Left cardiac atrium (tissue), 4 donors: ENCODE data around the gene NOTO. TPM values are rescaled to one million over a fixed set of nuclear protein-coding genes. Genes with fewer than 3 reads are reported as not detected.
"Not testable (repeated sequence)": the region's sequence is repeated elsewhere in the genome, so short reads cannot be mapped to it uniquely, and the experiment has no call there.

Source experiments
- ATAC-seq, 2 donors: fragments of 200-7000 bp; cut with Tn5 transposase; one replicate each; pipeline ENCODE4 v1.9.1; 2020; ENCODE audit warnings: mild to moderate bottlenecking in 2 of 2, moderate library complexity in 2 of 2
- DNase-seq: peaks from one replicate; pipeline ENCODE4 v3.0.0-alpha.2; 2020
- intact Hi-C, 2 donors: fragments of 100-400 bp; cut with DNase I; formaldehyde crosslinking; loops; one replicate each; pipeline versions ENCODE4 v1.14.1 to v1.15.1; 2022 to 2023
- long read RNA-seq: library from polyadenylated mRNA; unstranded; transcript quantifications from one replicate; pipeline ENCODE4 v2.0.0, GENCODE V29; 2021
- total RNA-seq, 2 donors: library from RNA; stranded (reverse); fragmentation: NEBNext Ultra II Directional; extraction: Animal tissue kit (Norgen Biotek cat#: 25700); gene quantifications; one replicate each; pipeline ENCODE4 v1.2.1, GENCODE V29; 2021
- donor health status: DM: no; HTN: yes; CAD: no.
- donor health status: DM: no; HTN: yes; CAD: no; lungs with severe emphysema.
- donor health status: DM: yes; HTN: yes; CAD: no.
- donor health status: Dilated cardiomyopathy.

Gene NOTO, protein sequence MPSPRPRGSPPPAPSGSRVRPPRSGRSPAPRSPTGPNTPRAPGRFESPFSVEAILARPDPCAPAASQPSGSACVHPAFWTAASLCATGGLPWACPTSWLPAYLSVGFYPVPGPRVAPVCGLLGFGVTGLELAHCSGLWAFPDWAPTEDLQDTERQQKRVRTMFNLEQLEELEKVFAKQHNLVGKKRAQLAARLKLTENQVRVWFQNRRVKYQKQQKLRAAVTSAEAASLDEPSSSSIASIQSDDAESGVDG
- not detected for total RNA-seq
- long read RNA-seq, result 0 reads

DNA sequence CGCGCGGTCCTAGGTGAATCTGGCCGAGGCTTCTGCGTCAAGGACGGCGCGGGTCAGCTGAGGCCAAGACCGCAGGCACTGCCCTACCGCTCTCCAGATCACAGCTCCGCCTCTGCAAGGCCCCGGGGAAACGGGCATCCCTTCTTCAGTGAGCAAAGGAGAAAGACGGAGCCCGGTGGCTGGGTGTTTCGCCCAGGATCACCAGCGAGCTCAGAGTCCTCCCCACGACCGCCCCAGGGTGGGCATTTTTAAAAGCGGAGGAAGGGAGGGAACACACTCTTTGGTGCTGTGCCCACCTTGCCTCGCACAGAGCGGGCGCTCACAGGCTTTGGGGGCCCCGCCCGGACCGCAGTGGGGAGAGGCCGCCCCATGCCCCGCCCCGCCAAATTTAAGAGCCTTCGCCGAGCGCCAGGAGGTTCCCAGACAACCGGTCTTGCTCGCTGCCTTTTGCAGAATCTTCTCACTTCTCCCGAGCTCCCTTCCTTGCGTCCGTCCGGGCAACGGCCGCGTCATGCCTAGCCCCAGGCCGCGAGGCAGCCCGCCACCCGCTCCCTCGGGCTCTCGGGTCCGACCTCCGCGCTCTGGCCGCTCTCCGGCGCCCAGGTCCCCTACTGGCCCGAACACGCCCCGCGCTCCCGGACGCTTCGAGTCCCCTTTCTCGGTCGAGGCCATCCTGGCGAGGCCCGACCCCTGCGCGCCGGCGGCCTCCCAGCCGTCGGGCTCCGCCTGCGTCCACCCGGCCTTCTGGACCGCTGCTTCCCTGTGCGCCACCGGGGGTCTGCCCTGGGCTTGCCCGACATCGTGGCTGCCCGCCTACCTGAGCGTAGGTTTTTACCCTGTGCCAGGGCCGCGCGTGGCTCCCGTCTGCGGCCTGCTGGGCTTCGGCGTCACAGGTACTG lies at the start of gene NOTO:
NOTO (plus strand) TSS at position 419 of the 899 bp plus-strand sequence; CDS start at position 512, 93 bp downstream.
- intact Hi-C loops, result no loop called here
- no peak for DNase-seq
- ATAC-seq, result peak in 1 of 2 donors; percentile 81

DNA sequence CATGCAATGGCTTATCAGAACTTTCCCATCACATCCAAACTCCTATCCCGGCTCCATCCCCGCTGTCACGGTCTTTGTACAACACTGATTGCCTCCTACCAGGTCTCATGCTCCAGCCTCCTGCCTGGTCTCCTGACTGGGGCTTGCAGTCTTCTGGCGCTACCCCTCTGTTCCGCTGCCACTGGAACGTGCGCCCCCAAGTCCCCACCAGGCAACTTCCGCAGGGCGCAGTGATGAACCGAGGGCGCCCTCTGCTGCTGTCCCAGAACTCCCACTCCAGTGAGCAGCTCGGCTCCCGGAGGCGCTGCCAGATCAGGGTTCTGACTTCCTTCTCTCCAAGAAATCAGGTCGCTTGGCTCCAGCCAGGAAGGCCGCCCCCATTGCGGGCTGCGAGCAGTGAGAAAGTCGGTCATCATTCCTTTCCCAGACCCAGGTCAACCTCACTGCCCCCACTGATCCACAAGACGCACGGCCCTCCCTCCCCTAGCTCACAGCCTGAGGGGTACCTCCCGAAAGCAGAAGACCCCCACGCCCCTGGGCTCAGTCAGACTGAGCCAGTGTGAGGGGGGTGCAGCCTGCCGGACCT lies 45.7 kb upstream of the NOTO start:
- intact Hi-C loops, result loop anchor here (2.0 to 5.0 kb wide), 3 partner anchors 69 to 264 kb away; no protein-coding TSS in a partner anchor
- peak; percentile 79 for DNase-seq
- peak; percentile 85 to 93 for ATAC-seq

DNA sequence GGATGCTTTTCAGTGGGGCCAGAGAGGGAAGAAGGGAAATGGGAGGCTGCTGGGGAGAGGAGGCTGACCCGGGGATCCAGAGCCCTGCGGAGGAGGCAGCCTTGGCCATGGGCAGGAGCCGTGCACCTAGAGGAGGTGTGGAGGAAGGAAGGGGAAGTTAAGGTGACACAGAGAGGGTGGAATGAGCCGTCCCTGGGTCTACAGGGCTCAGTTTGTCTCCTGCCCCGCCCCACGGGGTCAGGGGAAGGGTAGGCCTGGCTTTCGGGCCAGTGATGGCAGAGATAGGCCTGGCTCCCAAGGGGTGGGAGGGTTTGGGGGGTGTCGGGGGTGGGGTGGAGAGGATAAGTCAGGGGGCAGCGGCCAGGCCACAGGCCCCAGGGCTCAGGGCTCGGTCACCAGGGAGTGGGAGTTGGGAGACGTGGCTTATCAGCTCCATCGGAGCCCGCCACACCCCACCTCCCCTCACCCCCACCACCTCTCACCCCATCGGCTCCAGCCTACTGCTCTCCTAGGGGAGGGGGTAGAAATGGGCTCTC lies 39.5 kb upstream of the NOTO start:
- DNase-seq (no peak), ATAC-seq (peak; percentile 5 to 11)
- intact Hi-C loops, result loop anchor here in 1 of 2 donors (2.0 kb wide), 2 partner anchors 170 to 270 kb away; no protein-coding TSS in a partner anchor

DNA sequence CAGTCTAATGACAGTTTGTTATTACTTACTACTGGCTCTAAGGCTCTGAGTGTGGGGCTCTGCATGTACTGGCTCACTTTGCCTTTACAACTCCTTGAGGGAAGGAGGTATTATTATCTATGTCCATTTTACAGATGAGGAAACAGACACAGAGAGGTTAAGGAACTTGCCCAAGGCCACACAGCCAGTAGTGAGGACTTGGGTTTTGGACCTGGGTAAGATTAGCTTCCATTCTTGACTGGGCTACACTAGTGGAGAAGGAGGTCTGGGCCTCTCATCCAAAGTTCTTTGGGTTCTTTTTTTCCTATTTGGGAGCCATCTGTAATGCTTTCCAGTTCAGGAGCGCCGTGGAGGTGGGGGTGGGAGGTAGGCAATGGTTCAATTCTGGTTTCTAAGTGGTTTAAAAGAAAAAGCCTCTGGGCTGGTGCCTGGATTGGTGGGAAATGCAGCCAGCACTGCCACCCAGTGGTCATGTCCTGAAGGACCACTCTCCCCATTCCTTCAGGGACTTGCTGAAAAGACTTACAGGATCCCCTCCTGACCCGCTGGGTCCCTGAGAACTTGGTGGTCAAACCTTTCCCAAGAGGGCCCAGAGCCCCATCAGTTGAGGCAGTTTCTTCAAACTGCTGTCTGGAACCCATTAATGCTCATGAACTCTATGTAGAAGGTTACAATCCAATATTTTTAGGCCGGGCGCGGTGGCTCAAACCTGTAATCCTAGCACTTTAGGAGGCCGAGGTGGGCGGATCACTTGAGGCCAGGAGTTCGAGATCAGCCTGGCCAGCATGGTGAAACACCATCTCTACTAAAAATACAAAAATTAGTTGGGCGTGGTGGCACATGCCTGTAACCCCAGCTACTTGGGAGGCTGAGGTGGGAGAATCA lies 38.6 kb upstream of the NOTO start:
- DNase-seq, result peak; percentile 64
- peak; percentile 86 for ATAC-seq
- intact Hi-C loops, result loop anchor here in 1 of 2 donors (2.0 kb wide), 2 partner anchors 171 to 271 kb away; no protein-coding TSS in a partner anchor

DNA sequence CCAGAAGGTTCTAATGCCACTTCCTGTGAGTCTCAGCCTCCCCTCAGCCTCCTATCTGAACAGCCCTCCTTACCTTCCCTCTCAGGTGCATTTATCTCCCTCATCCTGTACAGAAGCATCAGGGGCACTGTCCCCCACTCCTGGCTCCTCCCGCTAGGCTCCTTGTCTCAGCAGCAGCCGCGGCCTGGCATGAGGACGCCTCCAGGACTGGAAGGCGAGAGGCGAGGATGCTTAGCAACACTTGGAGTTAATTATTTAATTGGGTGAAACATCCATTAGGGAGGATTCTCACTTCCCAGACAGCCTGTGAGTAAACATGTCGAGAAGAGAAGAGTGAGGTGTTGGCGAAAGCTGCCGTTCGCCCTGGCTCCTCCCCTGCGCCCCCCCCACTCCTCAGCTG lies 36.4 kb upstream of the NOTO start:
- DNase-seq, intact Hi-C loops, ATAC-seq: not testable (repeated sequence)

DNA sequence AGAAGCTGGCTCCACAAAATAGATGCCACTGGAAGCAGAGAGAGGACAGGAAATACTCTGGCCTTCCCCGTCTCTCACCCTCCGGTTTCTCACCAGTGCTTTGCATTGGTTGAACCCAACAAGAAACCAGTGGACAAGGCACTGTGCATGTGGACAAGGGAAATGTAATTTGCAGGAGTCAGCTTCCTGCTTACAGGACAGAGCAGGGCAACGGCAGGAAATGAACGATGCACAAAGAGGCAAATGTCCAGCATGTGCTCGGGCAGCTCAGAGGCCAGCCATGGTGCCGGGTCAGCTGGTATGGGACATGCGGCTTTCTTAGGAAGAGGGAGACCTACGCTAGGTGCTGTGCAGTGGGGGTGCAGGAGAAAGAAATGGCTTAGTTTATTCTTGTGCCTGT lies 35.6 kb upstream of the NOTO start:
- intact Hi-C loops, ATAC-seq, DNase-seq: not testable (repeated sequence)

DNA sequence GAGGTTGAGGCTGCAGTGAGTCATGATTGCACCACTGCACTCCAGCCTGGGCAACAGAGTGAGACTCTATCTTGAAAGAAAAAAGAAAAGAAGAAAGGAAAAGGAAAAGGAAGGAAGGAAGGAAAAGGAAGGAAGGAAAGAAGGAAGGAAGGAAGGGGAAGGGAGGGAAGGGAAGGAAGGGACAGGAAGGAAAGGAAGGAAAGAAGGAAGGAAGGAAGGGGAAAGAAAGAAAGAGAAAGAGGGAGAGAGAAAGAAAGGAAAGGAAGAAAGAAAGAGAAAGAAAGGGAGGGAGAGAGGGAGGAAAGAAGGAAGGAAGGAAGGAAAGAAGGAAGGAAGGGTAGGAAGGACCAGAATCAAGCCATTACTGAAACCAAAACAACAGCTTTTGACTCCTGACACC lies 34.0 kb upstream of the NOTO start:
- DNase-seq, intact Hi-C loops, ATAC-seq: not testable (repeated sequence)

DNA sequence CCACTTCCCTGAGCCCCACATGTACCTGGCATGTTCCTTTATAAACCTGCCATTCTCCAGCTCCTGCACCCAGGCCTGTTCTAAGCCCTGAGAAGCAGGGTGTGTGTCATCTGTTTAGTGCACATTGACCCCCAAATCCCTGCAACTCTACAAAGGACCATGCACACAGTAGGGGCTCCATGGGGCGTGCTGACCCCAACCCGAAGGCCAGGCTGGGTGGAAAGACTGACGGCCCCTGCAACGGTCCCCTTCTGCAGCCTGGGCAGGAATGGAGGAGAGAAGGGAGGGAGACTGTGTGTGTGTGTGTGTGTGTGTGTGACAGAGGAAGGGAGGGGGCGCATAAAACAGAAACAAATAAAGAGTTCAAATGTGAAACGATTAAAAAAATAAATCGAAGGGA lies 32.0 kb upstream of the NOTO start:
- ATAC-seq, DNase-seq: not testable (repeated sequence)
- intact Hi-C loops, result loop anchor here in 1 of 2 donors (10.0 kb wide), 1 partner anchor 176 kb away; no protein-coding TSS in a partner anchor

DNA sequence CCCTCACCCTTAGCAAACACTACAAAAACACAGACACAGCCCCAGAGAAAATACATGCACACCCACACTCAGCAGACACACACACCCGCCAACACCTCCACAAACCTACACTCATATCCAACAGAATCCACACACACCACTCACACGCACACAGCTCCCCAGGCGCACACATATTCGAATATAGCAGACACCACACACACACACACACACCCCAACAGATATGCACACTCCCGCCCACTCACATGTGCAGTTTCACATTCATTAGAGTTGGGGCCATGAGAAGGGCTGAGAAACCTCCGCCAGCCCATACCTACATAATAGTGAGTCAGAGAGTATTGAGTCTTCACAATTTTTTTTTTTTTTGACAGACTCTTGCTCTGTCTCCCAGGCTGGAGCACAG lies 29.4 kb upstream of the NOTO start:
- ATAC-seq (no peak), DNase-seq (no peak)
- intact Hi-C loops, result loop anchor here in 1 of 2 donors (10.0 kb wide), 1 partner anchor 178 kb away; no protein-coding TSS in a partner anchor

DNA sequence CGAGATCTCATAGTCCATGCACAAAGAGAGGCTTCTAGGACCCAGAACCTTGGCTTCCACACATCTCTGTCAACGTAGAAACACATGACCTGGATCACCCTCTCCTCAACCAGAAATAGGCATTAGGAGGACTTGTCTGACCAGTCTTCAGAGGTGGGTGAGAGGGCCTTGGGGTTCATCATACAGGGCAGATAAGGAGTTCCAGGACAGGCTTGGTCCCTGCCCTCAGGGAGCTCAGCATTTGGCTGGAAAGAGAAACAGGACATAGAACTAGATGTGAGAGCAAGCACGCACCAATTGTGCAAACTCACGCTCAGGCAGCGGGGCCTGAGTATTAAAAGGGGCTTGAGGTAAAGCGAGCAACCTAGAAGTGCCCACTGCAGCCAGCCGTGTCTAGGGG lies 28.6 kb upstream of the NOTO start:
- no peak for ATAC-seq
- intact Hi-C loops, result loop anchor here in 1 of 2 donors (10.0 kb wide), 1 partner anchor 179 kb away; no protein-coding TSS in a partner anchor
- DNase-seq, result no peak

DNA sequence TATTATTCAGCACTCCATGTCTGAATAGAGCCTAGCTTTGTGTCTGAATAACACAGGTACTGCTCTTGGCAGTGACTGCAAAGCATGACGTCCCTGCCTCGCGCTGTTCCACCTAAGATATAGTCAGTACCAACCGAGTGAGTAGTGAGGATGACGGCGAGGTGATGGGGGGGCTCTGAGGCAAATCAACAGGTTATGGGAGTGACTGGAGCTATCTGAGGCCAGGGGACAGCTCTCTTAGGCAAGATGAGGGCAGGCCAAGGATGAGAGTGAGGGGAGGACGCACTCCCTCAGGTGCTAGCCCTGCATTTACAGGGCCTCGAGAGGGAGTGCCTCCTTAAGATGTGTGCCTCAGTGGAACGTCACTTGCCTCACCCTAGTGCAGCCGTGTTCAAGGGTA lies 28.1 kb upstream of the NOTO start:
- no peak for ATAC-seq
- DNase-seq, result no peak
- intact Hi-C loops, result loop anchor here in 1 of 2 donors (10.0 kb wide), 1 partner anchor 179 kb away; no protein-coding TSS in a partner anchor

DNA sequence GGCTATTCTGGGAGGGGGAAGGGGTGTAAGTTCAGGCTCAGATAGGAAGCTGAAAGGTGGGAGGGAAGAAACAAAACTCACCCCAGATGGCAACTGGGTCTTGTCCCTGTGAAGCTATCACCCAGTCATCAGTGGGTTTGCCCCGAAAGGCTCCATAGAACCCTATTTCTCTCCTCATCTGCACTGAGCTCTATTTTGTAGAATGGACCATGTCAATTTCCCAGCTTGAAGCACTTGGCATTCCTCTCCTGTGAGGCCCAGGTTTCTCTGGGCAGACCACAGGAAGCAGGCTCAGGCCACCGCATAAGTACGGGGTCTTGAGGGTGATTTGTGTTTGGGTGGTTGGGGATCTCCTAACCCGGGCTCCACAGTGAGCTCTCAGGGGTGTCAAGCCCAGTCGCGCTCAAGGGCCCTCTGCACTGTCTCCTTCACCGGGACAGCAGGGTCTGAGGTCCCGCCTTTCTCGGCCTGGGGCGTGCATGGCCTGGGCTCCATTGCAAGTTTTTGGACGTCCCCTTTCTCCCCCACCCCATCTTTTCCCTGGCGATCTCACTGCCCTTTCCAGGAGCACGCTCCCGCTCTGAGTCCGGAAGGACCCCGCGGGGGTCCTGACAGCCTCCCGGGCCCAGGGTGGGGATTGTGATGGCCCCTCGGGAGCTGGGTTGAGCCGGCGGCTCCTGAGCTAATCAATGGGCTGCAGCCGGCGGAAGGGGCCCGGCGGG lies 27.3 kb upstream of the NOTO start:
- DNase-seq (no peak), ATAC-seq (no peak)
- intact Hi-C loops, result loop anchor here (5.0 to 10.0 kb wide), 3 partner anchors 180 to 278 kb away; no protein-coding TSS in a partner anchor

DNA sequence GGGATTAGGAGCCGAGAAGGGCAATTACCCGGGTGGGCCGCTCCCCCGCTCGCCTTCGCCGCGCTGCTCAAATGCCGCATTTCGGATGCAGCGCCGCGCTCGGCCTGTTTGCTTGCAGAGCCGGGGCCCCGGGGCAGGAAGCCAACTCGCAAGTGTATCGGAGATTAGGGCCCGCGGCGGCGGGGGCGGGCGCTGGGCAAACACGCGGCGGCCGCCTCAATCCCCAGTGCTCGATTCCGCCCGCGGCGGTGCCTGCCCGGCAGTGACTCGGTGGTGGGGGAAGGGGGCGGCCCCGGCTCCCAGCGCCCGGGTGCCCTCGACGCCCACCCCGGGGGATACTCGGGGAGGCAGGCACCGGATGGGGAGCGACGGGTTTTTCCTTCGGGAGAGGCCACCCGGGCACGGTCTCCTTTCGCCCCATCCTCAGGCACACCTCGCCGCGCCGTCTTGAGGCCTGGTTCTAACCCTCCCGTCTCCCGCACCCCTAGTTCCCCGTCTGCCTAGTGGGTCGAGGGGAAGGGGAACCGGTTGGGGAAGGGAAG lies 26.6 kb upstream of the NOTO start:
- intact Hi-C loops, result loop anchor here (5.0 to 10.0 kb wide), 3 partner anchors 181 to 278 kb away; no protein-coding TSS in a partner anchor
- ATAC-seq (peak; percentile 42 to 48), DNase-seq (peak; percentile 92)

DNA sequence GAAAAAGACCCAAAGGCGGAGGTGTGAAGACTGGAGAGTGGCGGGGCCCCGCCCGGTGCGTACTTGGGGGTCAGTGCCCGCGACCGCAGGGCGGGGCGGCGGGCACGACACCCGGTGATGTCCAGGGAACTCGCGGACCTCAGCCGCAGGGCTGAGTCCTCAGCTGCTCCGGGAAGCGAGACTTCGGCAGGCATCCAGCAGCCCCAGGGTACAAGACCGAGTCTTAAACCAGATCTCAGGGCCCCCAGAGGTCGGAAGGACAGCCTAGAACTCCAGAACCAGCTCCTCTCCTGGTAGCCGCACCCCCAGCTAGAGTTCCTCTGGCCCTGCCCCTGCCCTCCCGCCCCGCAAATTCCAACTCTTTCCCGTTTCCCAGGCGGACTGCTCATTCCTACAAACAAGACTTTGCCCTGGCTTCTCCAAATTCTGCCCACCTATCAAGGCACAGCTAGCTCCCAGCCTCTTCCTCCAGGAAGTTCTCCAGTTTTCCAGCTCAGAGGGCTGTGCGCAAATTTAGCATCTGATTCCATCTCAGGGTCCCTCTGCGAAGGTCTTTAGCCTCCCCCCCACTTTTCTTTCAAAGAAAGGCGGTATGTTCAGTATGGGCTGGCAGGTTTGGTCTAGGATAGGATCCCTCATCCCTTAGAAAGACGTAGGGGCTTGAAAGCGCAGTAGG lies 26.0 kb upstream of the NOTO start:
- DNase-seq, result peak; percentile 33
- ATAC-seq, result peak; percentile 9 to 21
- intact Hi-C loops, result loop anchor here (5.0 to 10.0 kb wide), 3 partner anchors 182 to 279 kb away; no protein-coding TSS in a partner anchor

DNA sequence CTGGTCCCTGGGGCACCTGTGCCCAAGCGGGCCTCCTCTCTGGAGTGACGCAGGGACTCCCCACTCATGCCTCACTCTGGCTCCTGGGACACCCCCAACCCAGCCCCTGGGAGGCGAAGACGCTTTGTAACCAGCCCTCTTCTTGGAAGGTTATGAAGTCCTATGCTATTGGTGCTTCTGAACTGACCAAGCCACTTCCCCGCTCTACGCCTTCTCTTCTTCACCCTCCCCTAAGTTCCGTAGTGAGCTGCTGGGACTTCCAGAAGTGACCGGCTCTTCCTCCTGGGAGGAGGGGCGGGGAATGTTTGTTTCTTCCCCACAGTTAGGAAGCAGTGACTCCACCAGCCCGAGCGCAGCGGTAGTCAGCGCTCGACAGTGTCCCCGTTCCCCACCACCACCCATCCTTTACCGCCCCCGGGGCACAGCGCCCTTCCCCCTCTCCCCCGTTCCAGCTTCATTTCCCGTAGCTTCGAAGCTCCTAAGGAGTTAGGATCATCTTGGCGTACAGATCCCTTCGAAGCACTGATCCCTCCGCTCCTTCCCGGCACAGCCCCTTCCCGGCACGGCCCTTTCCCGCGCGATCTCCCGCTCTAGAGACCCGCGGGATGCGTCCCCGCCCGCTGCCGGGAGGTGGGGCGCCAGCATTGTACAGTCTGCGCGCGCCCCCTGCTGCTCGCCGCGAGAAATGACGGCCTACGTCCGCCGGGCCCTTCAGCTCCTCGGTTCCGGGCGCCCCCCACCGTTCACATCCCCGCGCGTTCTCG lies 25.3 kb upstream of the NOTO start:
- intact Hi-C loops, result loop anchor here (5.0 to 10.0 kb wide), 3 partner anchors 182 to 280 kb away; no protein-coding TSS in a partner anchor
- ATAC-seq (peak; percentile 92 to 93), DNase-seq (peak; percentile 94)
